Neuronal stem cell (in vitro differentiated cells): ENCODE data around the gene TYMS.

Source experiments
- DNase-seq: peaks from one replicate; pipeline ENCODE4 v3.0.0-alpha.2; 2013; ENCODE audit warnings: low spot score
- H2AFZ ChIP-seq: one replicate; pipeline ENCODE4 v1.6.1; 2013; ENCODE audit warnings: mild to moderate bottlenecking, low read length, inconsistent platforms
- H2AK5ac ChIP-seq: 2 replicates; pipeline ENCODE4 v1.6.1; 2013; ENCODE audit warnings: low read depth, mild to moderate bottlenecking, inconsistent platforms, low read length, moderate library complexity, mixed read lengths
- H2BK120ac ChIP-seq: 2 replicates; pipeline ENCODE4 v1.6.1; 2013; ENCODE audit warnings: low read depth, mild to moderate bottlenecking, inconsistent platforms, low read length, moderate library complexity, mixed read lengths
- H2BK12ac ChIP-seq: one replicate; pipeline ENCODE4 v1.6.1; 2013; ENCODE audit warnings: low read length, inconsistent platforms
- H2BK15ac ChIP-seq: 2 replicates; pipeline ENCODE4 v1.6.1; 2013; ENCODE audit warnings: mild to moderate bottlenecking, low read length, inconsistent platforms, mixed read lengths
- H2BK5ac ChIP-seq: one replicate; pipeline ENCODE4 v1.6.1; 2013; ENCODE audit warnings: inconsistent platforms, mild to moderate bottlenecking, low read length, moderate library complexity
- H3K14ac ChIP-seq: one replicate; pipeline ENCODE4 v1.6.1; 2013; ENCODE audit warnings: low read length, inconsistent platforms
- H3K18ac ChIP-seq: 2 replicates; pipeline ENCODE4 v1.6.1; 2013; ENCODE audit warnings: low read length, inconsistent platforms
- H3K23ac ChIP-seq: 2 replicates; pipeline ENCODE4 v1.6.1; 2013; ENCODE audit warnings: low read depth, mild to moderate bottlenecking, mixed read lengths, low read length, inconsistent platforms; ENCODE audit not compliant: poor library complexity
- H3K27ac ChIP-seq: replicated peaks from 3 replicates; pipeline ENCODE4 v1.5.1; 2013; ENCODE audit warnings: low read length, inconsistent platforms
- H3K27me3 ChIP-seq, 3 experiments: 2 replicates each; pipeline ENCODE4 v1.6.1; 2013; ENCODE audit warnings: low read length in 3 of 3, mild to moderate bottlenecking in 2 of 3, inconsistent platforms in 1 of 3, low read depth in 1 of 3, mixed read lengths in 1 of 3, moderate library complexity in 1 of 3; ENCODE audit not compliant: control insufficient read depth in 3 of 3, insufficient read depth in 3 of 3
- H3K36me3 ChIP-seq, 2 donors: replicated peaks in 1 of 2; 2 replicates each; pipeline ENCODE4 v1.6.1; 2013; ENCODE audit warnings: low read length in 2 of 2; ENCODE audit not compliant: control insufficient read depth in 2 of 2, insufficient read depth in 2 of 2
- H3K4ac ChIP-seq: 2 replicates; pipeline ENCODE4 v1.6.1; 2013; ENCODE audit warnings: inconsistent platforms, mild to moderate bottlenecking, low read length, moderate library complexity
- H3K4me1 ChIP-seq, 2 donors: 1 replicate in 1 of 2; 2 replicates in 1 of 2; pipeline ENCODE4 v1.6.1; 2013; ENCODE audit warnings: low read length in 2 of 2, low read depth in 1 of 2; ENCODE audit not compliant: control insufficient read depth in 2 of 2, insufficient read depth in 1 of 2
- H3K4me2 ChIP-seq: one replicate; pipeline ENCODE4 v1.6.1; 2013; ENCODE audit warnings: mild to moderate bottlenecking, low read length, inconsistent platforms; ENCODE audit not compliant: insufficient read depth, poor library complexity, severe bottlenecking
- H3K4me3 ChIP-seq, 2 donors: 2 replicates each; pipeline ENCODE4 v1.5.1; 2013; ENCODE audit warnings: low read length in 2 of 2, mild to moderate bottlenecking in 2 of 2, inconsistent platforms in 1 of 2, moderate library complexity in 1 of 2
- H3K79me1 ChIP-seq: one replicate; pipeline ENCODE4 v1.6.1; 2013; ENCODE audit warnings: low read depth, mild to moderate bottlenecking, inconsistent platforms, low read length, moderate library complexity
- H3K9ac ChIP-seq: one replicate; pipeline ENCODE4 v1.6.1; 2013; ENCODE audit warnings: mild to moderate bottlenecking, low read depth, low read length, inconsistent platforms; ENCODE audit not compliant: poor library complexity
- H3K9me3 ChIP-seq, 2 donors: replicated peaks in 1 of 2; 2 replicates each; pipeline versions ENCODE3 to v1.6.1; 2013; ENCODE audit warnings: low read length in 2 of 2, mild to moderate bottlenecking in 2 of 2, inconsistent platforms in 1 of 2, low read depth in 1 of 2, mixed read lengths in 1 of 2, moderate library complexity in 1 of 2; ENCODE audit not compliant: control insufficient read depth in 2 of 2, insufficient read depth in 1 of 2
- H4K8ac ChIP-seq: one replicate; pipeline ENCODE4 v1.6.1; 2013; ENCODE audit warnings: low read depth, mild to moderate bottlenecking, inconsistent platforms, low read length, moderate library complexity
- H4K91ac ChIP-seq: one replicate; pipeline ENCODE4 v1.6.1; 2013; ENCODE audit warnings: low read length, low read depth, mild to moderate bottlenecking, inconsistent platforms; ENCODE audit not compliant: poor library complexity
- WGBS, 2 donors: extraction: QIAGEN DNeasy Blood & Tissue Kit; methylation state at CpG; one replicate each; pipeline ENCODE4 v1.1.7; 2013; ENCODE audit warnings: missing lambda C conversion rate in 2 of 2, mixed read lengths in 1 of 2; ENCODE audit not compliant: insufficient read length in 2 of 2, insufficient replicate concordance in 1 of 2; ENCODE audit errors: extremely low coverage in 2 of 2; 5-methylcytosine and 5-hydroxymethylcytosine counted together

Gene TYMS

DNA sequence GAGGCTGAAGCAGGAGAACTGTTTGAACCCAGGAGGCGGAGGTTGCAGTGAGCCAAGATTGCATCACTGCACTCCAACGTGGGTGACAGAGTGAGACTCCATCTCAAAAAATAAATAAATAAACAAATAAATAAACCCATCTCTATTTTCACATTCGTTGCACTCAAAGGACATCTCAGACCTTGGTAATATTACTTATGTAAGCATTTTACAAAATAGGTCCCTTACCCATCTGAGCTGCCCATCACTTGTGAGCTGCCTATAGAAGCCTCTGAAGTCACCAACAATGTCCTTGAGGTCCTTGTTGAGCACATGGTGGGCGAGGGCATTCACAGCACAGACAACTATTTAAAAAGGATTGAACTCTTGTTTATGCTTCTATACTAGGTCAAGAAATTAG is 39.6 kb downstream of the TYMS start:
- Histone ChIP-seq H3K79me1 (no peaks in the 10 kb centered on the region), H2BK5ac (no peak overlapping the region), H3K14ac (no peak overlapping the region), H2BK15ac (no peak overlapping the region), H3K27ac (no peak overlapping the region), H2AFZ (no peak overlapping the region), H2BK120ac (no peak overlapping the region), H4K91ac (no peak overlapping the region), H3K18ac (no peak overlapping the region), H3K36me3 (peaks cover 0 to 8% of the 10 kb centered on the region in 2 donors), H3K23ac (no peak overlapping the region), H3K9me3 (no peaks in the 10 kb centered on the region), H3K4me1 (peaks cover 0 to 4% of the 10 kb centered on the region in 2 donors), H4K8ac (no peak overlapping the region), H2BK12ac (no peak overlapping the region), H3K4me2 (no peak overlapping the region), H3K9ac (no peak overlapping the region), H3K27me3 (no peaks in the 10 kb centered on the region), H3K4me3 (no peak overlapping the region), H2AK5ac (no peak overlapping the region), H3K4ac (no peak overlapping the region)
- DNase-seq = no peak
- WGBS, 2 donors = no CpG with 5 or more reads among the region's 4 CpGs

DNA sequence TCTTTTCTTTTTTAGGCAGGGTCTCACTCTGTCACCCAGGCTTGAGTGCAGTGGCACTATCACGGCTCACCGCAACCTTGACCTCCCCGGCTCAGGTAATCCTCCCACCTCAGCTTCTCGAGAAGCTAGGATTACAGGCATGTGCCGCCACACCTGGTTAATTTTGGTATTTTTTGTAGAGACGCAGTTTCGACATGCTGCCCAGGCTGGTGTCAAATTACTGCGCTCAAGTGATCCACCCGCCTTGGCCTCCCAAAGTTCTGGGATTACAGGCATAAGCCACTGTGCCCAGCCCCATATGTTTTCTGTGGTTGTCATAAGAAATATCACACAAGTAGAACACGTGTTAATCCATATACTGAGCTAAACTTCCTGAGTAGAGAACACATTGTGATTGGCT is 40.3 kb downstream of the TYMS start:
- no peak overlapping the region for H2BK120ac ChIP-seq
- no peak overlapping the region for H3K9ac ChIP-seq
- no peak overlapping the region for H2BK12ac ChIP-seq
- no CpG with 5 or more reads among the region's 10 CpGs for WGBS, 2 donors
- H3K23ac ChIP-seq = no peak overlapping the region
- H4K91ac ChIP-seq = no peak overlapping the region
- H4K8ac ChIP-seq = no peak overlapping the region
- no peak overlapping the region for H3K4me2 ChIP-seq
- peaks cover 0 to 4% of the 10 kb centered on the region in 2 donors for H3K4me1 ChIP-seq
- no peaks in the 10 kb centered on the region for H3K9me3 ChIP-seq
- H3K79me1 ChIP-seq = no peaks in the 10 kb centered on the region
- no peak for DNase-seq
- H3K27me3 ChIP-seq = no peaks in the 10 kb centered on the region
- H3K27ac ChIP-seq = no peak overlapping the region
- no peak overlapping the region for H3K4ac ChIP-seq
- no peak overlapping the region for H3K4me3 ChIP-seq
- peaks cover 0 to 7% of the 10 kb centered on the region in 2 donors for H3K36me3 ChIP-seq
- no peak overlapping the region for H2AK5ac ChIP-seq
- H2BK5ac ChIP-seq = no peak overlapping the region
- H3K14ac ChIP-seq = no peak overlapping the region
- H2AFZ ChIP-seq = no peak overlapping the region
- H2BK15ac ChIP-seq = no peak overlapping the region
- H3K18ac ChIP-seq = no peak overlapping the region

DNA sequence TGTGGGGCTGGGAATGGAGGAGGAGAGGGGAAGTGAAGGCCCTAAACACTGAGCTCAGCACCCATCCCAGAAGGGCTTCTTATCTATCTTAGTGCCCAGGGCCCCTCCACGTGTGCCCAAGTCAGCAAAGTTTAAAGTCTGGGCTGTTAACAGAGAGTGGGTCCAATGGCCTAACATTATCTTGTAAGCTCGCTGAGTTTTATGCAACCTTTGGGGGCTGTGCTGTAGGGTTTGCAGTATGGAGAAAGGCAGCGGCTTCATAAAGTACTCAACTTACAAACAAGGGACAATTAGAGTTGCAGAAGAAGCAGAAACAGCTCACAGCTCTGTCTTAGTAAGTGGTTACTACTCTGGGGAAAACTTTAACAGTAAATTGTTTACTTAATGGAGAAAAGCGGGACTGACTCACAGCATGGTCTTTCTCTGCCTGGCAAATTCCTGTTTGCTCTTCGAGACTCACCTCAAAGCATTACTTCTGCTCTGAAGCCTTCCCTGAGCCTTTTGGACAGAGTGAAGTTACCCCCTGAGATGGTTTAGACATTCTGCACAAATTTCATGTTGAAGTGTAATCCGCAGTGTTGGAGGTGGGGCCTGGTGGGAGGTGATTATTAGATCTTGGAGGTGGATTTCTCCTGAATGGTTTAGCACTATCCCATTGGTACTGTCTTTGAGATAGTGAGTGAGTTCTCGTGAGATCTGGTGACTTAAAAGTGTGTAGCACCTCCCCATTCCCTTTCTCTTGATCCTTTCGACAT is 45.9 kb downstream of the TYMS start:
- H2AK5ac ChIP-seq = no peak overlapping the region
- H3K27me3 ChIP-seq = no peaks in the 10 kb centered on the region
- H2BK12ac ChIP-seq = no peak overlapping the region
- no peak overlapping the region for H2AFZ ChIP-seq
- DNase-seq = no peak
- peaks cover 0 to 2% of the 10 kb centered on the region in 2 donors for H3K4me1 ChIP-seq
- H3K18ac ChIP-seq = no peak overlapping the region
- no peak overlapping the region for H4K91ac ChIP-seq
- no peak overlapping the region for H3K27ac ChIP-seq
- H2BK5ac ChIP-seq = no peak overlapping the region
- no peak overlapping the region for H2BK15ac ChIP-seq
- H2BK120ac ChIP-seq = no peak overlapping the region
- no peaks in the 10 kb centered on the region for H3K36me3 ChIP-seq
- no peaks in the 10 kb centered on the region for H3K79me1 ChIP-seq
- H3K4ac ChIP-seq = no peak overlapping the region
- H3K4me3 ChIP-seq = no peak overlapping the region
- no peak overlapping the region for H3K14ac ChIP-seq
- no peak overlapping the region for H3K9ac ChIP-seq
- WGBS, 2 donors = no CpG with 5 or more reads among the region's 8 CpGs
- H3K23ac ChIP-seq = no peak overlapping the region
- no peak overlapping the region for H4K8ac ChIP-seq
- H3K4me2 ChIP-seq = no peak overlapping the region
- H3K9me3 ChIP-seq = no peaks in the 10 kb centered on the region

DNA sequence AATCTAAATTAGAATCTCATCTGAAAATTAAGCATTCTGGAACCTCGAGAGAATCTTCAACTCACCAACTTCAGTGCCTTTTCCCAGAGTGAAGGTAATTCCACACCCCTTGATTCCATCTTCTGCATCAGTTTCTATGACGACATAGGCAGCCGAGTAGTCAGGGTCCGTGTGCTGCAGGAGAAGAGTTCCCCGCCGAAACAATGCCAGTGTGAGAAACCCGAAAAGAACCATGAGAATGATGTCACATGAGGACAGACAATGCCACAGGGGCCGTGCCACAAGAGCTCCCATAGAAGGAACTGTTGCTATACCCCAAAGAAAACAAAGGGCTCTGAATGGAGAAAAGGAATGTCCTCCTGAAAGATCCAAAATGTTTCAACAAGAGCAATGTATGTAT is 49.0 kb downstream of the TYMS start:
- Histone ChIP-seq H3K36me3 (no peaks in the 10 kb centered on the region), H3K4ac (no peak overlapping the region), H3K79me1 (no peaks in the 10 kb centered on the region), H3K9ac (no peak overlapping the region), H2AFZ (peak overlapping the region; percentile 7), H3K14ac (no peak overlapping the region), H2BK5ac (no peak overlapping the region), H3K27me3 (no peaks in the 10 kb centered on the region), H4K8ac (no peak overlapping the region), H2BK12ac (no peak overlapping the region), H3K27ac (no peak overlapping the region), H3K4me2 (no peak overlapping the region), H3K4me1 (peaks cover 2% of the 10 kb centered on the region in 2 donors), H4K91ac (no peak overlapping the region), H3K18ac (no peak overlapping the region), H3K23ac (no peak overlapping the region), H2BK120ac (no peak overlapping the region), H3K9me3 (no peaks in the 10 kb centered on the region), H3K4me3 (no peak overlapping the region), H2AK5ac (no peak overlapping the region), H2BK15ac (no peak overlapping the region)
- no CpG with 5 or more reads among the region's 8 CpGs for whole genome bisulfite sequencing, 2 donors
- no peak for DNase-seq
